NCI-H2029 (cell line): Measurements from ENCODE around the gene ATP8B4.
"Not testable (repeated sequence)": the region's sequence is repeated elsewhere in the genome, so short reads cannot be mapped to it uniquely, and the experiment has no call there.

Source experiments
- DNase-seq: peaks from one replicate; lab custom pipeline; 2025; lab: John Stamatoyannopoulos, UW

ATP8B4 gene

DNA sequence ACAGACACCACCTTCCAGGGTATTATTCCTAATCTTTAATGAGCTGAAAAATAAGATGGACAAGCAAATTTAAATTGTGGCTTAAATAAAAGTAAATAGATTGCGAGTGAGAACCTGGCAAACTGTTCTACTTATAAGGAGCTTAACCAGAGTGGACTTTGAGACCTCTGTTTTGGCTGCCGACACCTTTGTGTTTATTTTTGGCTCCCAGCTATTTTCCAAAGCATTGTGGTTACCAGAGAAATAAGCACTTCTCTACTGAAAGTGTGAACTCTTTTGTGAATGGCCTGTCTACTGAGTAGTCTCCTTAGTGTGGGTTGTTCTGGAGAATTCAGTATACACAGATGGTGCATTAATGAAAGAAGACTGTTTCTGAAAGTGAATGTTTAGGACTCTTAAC is 109.4 kb downstream of the ATP8B4 start:
- DNase-seq = no peak

DNA sequence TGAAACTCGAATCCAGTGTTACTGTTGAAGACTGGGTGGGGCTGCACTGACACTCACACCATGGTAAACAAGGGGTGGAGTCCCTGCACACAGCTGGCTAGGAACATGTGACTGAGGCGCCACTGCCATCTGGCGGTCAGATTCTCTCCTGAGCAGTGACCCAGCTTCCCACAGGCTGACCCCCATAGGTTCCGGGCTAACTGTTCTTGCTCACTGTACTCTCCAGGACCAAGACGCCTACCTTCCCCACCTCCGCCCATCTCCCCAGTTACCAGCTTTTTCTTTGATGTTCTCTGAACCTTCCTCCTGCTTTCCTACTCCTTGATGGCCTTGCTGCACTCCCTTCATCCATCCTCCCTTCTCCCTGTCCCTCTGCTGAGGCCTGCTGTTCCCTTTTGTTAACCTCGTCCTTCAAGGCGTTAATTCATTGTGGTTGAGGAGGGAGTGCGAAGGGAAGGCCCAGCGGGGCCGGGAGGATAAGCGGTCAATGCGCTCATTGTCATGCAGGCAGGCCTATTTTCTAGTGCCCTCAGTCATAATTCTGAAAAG is 115.2 kb downstream of the ATP8B4 start:
- peak; percentile 53 for DNase-seq

DNA sequence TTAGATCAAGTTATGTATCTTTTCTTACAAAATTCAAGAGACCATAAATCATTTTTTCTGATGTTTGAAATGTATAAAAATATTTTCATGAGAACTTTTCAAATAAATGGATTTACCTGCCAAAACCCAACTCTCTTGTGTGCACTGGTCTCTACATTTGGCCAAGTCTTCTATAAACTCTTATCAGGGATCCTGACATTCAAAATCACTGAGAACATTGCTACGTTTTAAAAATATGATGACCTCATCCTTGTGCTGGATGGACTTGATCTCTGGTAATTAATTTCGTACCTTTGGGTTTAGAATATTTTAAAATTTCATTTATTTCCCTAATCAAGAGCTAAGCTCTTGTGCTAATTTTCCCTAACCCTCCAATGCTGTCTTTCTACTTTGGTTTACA is 127.4 kb downstream of the ATP8B4 start:
- no peak for DNase-seq

DNA sequence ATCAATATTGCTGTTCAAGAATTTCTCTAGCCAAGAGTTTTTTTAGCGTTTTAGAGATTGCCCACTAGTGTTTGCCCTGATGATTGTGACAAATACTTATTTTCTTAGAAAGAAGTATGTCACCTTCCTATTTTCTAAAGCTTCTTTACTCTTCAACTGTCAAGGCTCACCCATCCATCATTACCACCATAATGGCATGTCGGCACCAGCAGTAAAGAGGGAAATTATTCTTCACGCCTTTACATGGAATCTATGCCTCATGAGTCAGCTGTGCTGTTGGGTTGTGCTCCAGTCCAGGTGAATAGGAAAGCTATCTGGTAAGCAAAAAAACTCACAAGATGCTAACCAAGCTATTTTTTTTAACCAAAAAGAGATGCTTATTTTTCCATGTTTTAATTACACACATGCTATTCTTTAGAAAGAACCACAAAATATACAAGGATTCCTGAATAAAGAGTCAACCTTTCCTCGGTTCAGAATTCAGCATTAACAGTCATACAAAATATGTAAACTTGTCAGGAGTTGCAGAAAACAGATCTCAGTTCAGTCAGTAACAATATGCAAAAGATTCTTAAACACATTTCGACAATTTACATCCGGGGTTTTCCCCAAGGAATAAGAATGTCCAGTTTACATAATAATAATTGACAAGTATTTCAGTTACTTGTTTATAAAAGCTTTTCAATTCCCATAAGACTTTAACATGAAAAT is 128.0 kb downstream of the ATP8B4 start:
- DNase-seq = no peak

DNA sequence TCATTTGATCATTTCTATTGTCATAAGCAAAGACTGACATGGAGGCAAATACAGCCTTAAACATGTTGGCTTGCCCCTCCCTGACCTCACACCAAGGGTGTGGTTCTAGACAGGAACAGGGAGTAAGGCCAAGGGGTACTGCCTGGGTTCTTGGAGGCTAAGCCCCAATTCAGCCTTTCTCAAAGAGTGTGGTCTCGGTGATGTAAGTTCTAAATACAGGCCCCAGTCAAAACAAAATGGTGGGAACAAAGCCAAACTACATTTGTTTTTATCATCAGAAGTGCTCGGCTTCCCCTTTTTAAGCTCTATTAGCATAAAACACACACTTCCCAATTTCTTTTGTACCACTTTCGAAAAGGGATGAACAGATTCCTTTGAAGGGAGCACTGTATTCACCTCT is 129.5 kb downstream of the ATP8B4 start:
- DNase-seq = no peak

DNA sequence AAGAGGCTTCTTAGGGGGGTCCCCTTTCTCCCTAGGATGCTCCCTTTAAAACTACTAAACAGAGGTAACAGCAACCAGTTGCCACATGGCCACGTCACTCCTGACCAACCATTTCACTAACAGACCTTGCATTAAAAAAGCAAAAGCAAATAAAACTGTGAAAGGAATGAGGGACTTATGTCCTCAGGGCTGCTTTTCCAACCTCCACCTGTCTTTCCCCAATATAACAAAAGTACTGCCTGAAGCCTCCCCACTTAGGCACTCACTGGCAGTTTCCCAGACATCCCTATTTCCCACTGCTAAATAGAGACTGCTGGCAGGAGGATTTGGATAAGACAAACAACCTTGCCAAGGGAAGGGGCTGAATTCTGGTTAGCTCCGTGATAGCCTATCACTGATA is 130.3 kb downstream of the ATP8B4 start:
- no peak for DNase-seq

DNA sequence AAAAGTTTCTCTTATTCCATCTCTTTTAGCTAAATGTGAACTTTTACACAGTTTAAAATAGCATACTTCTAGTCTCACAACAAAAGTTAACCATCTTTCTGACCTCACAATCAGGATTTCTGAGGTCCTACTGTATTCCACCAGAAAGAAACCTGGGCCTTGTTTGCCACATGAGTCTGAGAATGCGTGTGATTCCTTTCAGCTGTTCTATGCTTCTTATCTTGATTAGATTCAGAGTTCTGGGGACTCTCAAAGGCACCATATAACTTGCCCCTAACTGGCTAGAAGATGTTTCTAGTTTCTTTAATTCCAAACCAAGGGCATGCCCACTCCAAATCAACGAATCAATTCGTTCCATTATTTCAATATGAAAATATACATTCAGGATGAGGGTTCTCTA is 131.1 kb downstream of the ATP8B4 start:
- no peak for DNase-seq

DNA sequence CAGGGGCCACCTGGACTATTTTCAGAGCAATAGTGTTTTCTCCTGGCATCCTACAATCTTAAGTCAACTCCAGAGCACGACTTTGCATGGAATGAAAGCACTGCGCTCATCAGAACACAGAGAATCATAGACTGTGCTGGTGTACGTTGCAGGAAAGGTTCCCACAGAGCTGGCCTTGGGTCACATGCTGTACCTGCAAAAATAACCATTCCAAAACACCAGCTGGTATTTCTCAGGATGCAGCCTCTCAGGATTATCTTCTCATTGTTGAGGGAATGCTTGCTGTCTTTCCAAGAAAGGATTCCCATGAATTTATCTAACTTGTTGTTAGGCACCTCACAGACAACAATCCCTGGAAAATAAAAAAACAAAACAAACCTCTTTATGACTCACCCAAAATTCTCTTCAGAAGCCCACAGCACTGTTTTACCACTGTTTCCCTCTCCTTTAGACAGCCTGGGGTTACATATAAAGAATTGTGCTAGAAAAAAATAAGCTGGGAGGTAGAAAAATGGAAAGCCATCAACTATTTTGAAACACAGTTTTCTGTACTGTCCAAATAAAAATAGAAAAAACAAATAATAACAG is 131.7 kb downstream of the ATP8B4 start:
- no peak for DNase-seq

DNA sequence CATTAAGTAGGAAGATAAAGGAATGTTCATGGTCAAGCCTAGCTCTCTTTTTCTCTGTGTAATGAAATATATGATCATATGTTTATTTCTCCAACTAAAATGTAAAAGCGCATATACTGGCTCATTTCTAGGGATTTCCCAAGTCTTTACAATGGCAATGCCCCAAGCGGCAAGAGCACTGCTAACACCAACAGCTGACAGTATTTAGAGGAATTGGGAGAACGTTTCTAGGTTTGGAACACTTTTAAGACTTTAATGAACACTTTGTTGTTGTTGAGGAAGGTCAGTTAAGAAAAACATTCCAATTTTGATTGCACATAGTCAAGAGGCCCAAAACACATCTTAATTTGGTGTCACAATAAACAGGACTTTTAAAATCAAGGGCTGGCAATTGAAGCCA is 132.7 kb downstream of the ATP8B4 start:
- no peak for DNase-seq

DNA sequence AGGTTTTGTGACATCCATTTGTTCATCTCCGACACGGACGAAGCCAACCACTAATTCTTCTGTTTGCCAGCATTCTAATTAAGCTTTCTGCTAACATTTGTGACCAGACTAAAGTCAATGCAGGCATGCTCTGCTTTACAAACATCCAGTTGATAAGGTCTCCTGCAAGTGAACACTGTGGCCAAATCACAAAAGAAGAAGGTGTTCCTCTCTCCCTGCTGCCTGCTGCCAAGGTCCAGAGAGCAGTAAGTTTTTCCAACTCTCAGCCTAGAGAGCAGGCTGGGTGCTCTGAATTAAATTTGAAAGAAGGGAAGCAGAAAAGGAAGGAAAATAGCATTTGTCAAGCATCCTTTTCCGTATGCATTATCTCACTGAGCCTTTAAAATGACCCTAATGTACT is 133.6 kb downstream of the ATP8B4 start:
- DNase-seq = no peak

DNA sequence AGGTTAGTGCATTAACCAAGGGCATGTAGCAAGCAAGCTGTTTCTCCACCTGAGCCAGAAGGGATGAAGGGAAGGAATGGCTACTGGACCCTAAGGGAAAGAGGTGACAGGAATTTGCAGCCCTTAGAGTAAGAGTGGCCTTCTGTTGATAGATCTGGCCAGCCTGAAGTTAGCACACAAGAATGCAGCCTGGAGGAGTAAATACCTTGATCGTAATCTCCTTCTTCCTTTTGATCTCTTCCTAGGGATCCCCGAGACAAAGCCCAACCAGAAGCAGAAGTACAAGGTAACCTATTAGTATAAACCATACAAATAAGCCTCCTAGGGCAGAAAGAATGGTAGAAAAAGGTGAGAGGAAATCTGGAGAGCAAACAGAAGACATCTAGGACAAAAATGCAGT is 134.6 kb downstream of the ATP8B4 start:
- no peak for DNase-seq

DNA sequence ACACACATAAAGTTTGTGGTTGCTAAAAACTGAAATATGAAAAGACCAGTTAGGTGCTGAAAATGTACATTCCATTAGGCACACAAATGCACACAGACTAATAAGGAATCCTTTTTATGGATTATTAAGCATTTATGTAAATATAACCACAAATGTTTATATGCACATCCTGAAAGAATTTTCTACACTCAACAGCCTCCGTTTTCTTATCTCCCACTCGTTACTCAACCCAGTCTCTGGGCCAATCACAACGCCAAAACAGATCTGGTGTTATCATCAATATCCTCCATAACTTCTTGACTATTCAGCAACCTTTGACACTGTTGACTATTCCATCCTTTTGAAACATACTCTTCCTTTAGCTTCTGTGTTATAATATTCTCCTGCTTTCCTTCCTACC is 136.4 kb downstream of the ATP8B4 start:
- no peak for DNase-seq

DNA sequence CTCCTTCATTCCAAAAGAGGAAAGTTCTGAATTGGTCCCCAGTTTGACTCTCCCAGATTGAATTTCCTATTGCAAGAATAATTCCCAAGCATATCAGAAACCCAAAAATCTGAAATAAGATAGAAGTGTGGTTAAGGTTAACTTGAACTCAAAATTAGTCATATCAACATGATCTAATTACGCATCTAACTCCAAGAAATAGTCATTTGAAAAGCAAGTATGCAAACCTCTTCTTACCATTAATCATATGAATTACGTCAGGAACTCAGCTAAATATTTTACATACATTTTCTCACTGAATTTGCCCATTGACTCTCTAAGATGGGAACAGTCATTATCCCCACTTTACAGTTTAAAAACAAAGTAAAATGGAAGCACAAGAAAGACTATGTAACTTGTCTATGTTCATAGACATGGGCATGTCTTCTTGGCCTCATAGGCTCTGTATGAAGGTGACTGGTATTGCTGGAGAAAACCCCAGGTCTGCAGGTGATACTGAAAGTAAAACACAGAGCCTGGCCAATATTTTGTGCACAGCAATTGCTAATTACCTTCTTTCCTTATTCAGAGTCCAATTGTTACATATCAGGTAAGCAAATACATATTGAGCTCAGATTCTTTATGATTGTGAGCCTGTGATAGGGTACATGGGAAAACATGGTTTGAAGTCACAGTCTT is 139.2 kb downstream of the ATP8B4 start:
- no peak for DNase-seq

DNA sequence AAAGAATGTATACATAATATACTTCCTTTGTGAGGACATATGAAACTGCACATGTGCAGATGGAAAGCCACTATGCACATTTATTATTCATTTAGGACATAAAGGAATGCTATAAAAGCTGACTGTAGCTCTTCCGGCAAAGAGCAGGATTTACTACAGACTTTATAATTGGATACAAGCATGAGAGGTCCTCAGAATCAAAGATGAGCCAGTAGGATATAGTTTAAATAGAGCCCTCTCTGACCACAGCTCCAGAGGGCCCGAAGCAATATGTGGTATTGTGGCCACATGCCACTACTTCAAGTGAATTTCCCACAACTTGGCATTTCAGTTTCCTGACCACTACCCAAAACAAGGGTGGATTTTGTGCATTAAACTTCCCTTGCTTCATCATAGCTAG is 140.9 kb downstream of the ATP8B4 start:
- DNase-seq = no peak

DNA sequence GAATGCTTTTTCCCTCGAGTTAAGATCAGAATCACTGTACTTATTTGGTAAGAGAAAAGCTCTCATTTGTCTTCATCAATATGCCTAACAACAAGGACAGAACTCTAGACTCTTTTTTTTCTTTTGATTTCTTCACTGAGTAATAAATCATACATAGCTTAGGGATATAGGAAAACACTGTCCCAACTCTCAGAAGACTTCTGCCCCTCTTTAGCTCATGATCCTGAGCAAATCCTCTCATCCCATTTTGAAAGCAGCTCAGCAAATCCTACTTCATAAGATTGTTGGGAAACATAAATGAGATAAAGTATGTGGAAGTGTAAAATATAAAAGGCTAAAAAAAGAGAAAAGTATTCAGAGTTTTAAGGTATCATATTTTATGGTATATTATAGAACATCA is 141.7 kb downstream of the ATP8B4 start:
- no peak for DNase-seq

DNA sequence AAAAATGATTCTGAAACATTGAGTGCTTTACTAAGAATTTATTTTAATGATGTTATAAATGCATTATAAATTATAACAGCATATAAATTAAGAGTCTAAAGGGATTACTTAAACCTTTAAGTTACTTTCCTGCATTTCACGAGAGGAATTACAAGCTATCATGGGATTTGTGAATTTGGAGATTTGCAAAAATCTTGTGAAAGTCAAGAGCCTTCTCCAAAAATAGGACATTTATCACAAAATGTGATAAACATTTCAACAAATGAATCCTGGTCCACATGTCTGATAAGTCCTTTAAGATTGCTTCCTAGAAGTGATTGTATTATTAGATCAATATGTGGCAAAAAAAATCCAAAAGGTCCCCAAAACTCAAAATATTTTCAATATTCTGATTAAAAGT is 154.5 kb downstream of the ATP8B4 start:
- no peak for DNase-seq

DNA sequence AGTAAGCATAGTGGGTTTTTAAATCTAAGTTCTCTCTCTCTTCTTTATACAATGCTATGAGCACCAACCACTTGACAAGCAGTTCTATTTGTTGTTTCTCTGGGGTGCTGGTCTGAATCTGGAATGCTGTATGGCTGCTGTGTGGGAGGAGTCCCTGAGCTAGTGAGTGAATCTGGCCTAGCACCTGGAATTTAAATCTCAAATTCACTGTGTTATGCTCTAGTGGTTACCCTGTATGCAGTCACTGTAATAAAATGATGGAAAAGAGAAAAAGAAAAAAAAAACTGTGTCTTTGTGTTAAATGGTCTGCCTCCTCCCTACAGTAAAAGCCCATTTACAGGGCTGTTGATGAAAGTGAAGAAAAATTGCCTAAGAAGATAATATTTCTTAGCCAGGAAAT is 155.0 kb downstream of the ATP8B4 start:
- DNase-seq = no peak

DNA sequence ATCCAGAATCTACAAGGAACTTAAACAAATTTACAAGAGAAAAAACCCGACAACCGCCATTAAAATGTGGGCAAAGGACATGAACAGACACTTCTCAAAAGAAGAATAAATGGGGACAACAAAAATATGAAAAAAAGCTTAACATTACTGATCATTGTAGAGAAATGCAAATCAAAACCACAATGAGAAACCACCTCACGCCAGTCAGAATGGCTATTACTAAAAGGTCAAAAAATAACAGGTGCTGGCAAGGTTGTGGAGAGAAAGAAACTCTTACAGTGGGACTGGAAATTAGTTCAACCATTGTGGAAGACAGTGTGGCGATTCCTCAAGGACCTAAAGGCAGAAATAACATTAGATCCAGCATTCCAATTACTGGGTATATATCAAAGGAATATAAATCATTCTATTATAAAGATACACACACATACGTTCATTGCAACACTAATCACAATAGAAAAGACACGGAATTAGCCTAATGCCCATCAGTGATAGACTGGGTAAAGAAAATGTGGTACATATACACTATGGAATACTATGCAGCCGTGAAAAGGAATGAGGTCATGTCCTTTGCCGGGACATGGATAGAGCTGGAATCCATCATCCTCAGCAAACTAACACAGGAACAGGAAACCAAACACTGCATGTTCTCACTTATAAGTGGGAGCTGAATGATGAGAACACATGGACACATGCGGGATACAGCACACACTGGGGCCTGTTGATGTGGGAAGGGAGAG is 155.8 kb downstream of the ATP8B4 start:
- not testable (repeated sequence) for DNase-seq

DNA sequence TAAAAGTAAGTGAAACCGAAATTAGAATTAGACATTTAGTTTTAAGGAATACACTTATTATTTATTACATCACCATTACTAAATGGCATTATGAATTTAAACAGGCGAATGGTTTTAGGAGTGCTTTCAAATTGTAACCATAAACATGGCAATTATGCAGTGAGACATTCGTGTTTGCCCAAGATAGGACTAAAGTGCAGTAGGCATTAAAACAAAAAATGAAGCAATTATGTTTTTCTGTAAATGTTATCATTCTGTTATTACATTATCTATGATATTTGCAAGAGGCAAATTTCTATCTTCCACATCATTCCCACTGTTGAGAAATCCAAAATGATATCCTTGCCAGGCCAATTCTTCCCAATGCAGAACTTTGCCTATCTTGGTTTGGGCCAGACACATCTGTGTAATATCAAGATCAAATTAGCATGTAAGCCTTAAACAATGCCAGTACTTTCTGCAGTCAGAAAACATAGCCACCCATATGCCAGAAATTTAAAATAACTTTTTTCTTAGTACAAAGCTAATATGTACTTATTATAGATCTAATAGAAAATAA is 156.9 kb downstream of the ATP8B4 start:
- no peak for DNase-seq

DNA sequence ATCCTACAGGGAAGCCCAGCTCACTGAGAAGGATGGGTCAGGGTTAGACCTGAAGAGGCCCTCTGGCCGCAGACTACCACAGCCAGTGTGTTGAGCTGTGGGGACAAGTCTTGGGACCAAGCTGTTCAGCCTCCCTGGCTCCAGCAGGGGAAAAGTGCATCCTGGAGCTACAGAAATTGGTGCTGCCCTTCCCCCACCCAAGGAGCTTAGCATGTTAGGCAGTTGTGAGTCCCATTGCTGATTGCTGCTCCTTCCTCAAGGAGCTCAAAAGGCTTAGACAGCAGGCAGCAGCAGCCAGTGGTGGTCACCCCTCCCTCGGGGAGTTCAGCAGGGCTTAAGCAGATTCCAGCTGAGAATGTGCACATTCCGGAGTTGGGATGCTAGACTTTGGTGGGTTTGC is 165.6 kb downstream of the ATP8B4 start:
- no peak for DNase-seq

DNA sequence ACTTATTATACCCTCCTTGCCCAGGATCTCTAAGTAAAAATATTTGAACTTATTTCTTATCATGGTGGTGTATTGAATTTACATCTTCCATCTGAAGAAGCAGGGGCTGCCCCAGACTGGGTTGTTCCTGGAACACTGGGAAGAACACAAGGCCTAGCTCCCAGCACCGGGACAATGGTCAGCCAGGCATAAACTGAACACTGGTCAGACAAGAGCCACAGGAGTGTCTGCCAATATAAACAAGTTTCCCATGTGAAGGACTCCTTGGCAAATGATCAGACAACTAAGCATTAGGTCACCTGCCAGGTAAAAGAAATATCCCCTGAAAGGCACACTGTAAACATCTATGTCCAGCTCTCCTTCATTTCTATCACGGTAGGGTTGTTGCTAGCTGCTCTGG is 172.4 kb downstream of the ATP8B4 start:
- peak; percentile 59 for DNase-seq

DNA sequence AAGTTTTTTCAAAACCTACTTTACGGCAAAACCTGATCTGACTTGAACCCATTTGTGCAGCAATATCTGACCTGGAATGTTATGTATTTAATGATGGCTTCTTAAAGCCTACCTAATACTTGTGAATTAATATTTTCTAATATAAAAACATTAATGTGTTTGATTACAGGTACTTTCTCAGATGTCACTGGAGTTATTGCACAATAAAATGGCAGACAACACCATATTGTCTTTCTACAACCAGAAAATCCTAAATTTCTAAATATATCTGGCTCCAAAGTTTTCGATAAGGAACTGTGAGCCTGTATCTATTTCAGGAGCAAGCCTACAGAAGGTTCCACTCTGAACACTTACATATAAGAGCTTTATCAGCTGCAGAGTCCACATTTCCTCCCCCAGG is 184.5 kb downstream of the ATP8B4 start:
- no peak for DNase-seq
